DOHH2 (cell line): Measurements from ENCODE around the gene USP6NL.

ENCODE experiments used
- H3F3A ChIP-seq: fragments of 200-600 bp; sonication (generic), shearing (Covaris generic); 2 replicates; pipeline ENCODE4 v1.6.0; 2016; ENCODE audit warnings: antibody characterized with exemption, mild to moderate bottlenecking; ENCODE audit not compliant: control insufficient read depth, insufficient read depth
- H3K27ac ChIP-seq: fragments of 200-600 bp; sonication (generic); 2 replicates; pipeline ENCODE4 v1.5.1; 2014; ENCODE audit warnings: low read depth, mild to moderate bottlenecking, low read length, moderate library complexity
- H3K27me3 ChIP-seq: fragments of 200-600 bp; sonication (generic); 2 replicates; pipeline ENCODE4 v1.6.1; 2014; ENCODE audit warnings: mild to moderate bottlenecking, low read length, mixed read lengths; ENCODE audit not compliant: control insufficient read depth
- H3K36me3 ChIP-seq: fragments of 200-600 bp; sonication (generic); 2 replicates; pipeline ENCODE4 v1.6.1; 2014; ENCODE audit warnings: mild to moderate bottlenecking, low read length, moderate library complexity, mixed read lengths; ENCODE audit not compliant: control insufficient read depth
- H3K4me1 ChIP-seq: fragments of 200-600 bp; sonication (generic); 2 replicates; pipeline ENCODE4 v1.6.1; 2014; ENCODE audit warnings: mild to moderate bottlenecking, low read length, mixed read lengths; ENCODE audit not compliant: control insufficient read depth
- H3K4me2 ChIP-seq: fragments of 200-600 bp; sonication (generic); 2 replicates; pipeline ENCODE4 v1.6.0; 2014; ENCODE audit warnings: mild to moderate bottlenecking, low read length, moderate library complexity
- H3K4me3 ChIP-seq: fragments of 200-600 bp; sonication (generic); 2 replicates; pipeline ENCODE4 v1.5.1; 2014; ENCODE audit warnings: mild to moderate bottlenecking, low read length, mixed read lengths
- H3K79me2 ChIP-seq: fragments of 200-600 bp; sonication (generic); 2 replicates; pipeline ENCODE4 v1.6.1; 2014; ENCODE audit warnings: mild to moderate bottlenecking, low read length, mixed read lengths; ENCODE audit not compliant: control insufficient read depth
- H3K9me2 ChIP-seq: fragments of 200-600 bp; sonication (generic); replicated peaks from 2 replicates; pipeline ENCODE4 v1.6.1; 2014; ENCODE audit warnings: mild to moderate bottlenecking, low read length, mixed read lengths; ENCODE audit not compliant: control insufficient read depth
- H3K9me3 ChIP-seq: fragments of 200-600 bp; sonication (generic); 2 replicates; pipeline ENCODE4 v1.6.1; 2014; ENCODE audit warnings: antibody characterized with exemption, low read length, mixed read lengths; ENCODE audit not compliant: control insufficient read depth, insufficient read depth
- H4K20me1 ChIP-seq: fragments of 200-600 bp; sonication (generic); 2 replicates; pipeline ENCODE4 v1.6.0; 2014; ENCODE audit warnings: low read depth, mild to moderate bottlenecking, antibody characterized with exemption, low read length, moderate library complexity; ENCODE audit not compliant: control insufficient read depth, insufficient read depth
- CTCF ChIP-seq: fragments of 200-600 bp; sonication (generic); IDR thresholded peaks from one replicate; pipeline ENCODE4 v1.5.1; 2014; ENCODE audit warnings: antibody characterized with exemption, mild to moderate bottlenecking, low read depth, low read length; ENCODE audit not compliant: poor library complexity, severe bottlenecking
- EZH2phosphoT487 ChIP-seq: fragments of 200-600 bp; sonication (generic); IDR thresholded peaks from 2 replicates; pipeline ENCODE4 v1.6.1; 2017; ENCODE audit warnings: borderline replicate concordance, mild to moderate bottlenecking, antibody characterized with exemption, low read length, moderate library complexity, mixed read lengths

The USP6NL gene

GRCh38 chr10:11527068-11527467 is 84.4 kb downstream of the USP6NL start:
- no peaks in the 10 kb centered on the region for H4K20me1 ChIP-seq
- no peak overlapping the region for H3K4me3 ChIP-seq
- 0 out of 2 replicates have a peak, but pooled peaks cover 5% of the 10 kb centered on the region for H3F3A ChIP-seq
- H3K79me2 ChIP-seq, result peaks cover 68% of the 10 kb centered on the region
- TF ChIP-seq CTCF (no peak), EZH2phosphoT487 (no peak)
- peaks cover 49% of the 10 kb centered on the region for H3K4me1 ChIP-seq
- no peaks in the 10 kb centered on the region for H3K27me3 ChIP-seq
- H3K9me3 ChIP-seq, result no peaks in the 10 kb centered on the region
- H3K4me2 ChIP-seq, result no peak overlapping the region
- peaks cover 58% of the 10 kb centered on the region for H3K36me3 ChIP-seq
- no peak overlapping the region for H3K27ac ChIP-seq
- no peaks in the 10 kb centered on the region for H3K9me2 ChIP-seq

GRCh38 chr10:11525503-11525902 is 85.9 kb downstream of the USP6NL start:
- no peak overlapping the region for H3K4me3 ChIP-seq
- H3K36me3 ChIP-seq, result peaks cover 62% of the 10 kb centered on the region
- no peaks in the 10 kb centered on the region for H4K20me1 ChIP-seq
- H3K27me3 ChIP-seq, result no peaks in the 10 kb centered on the region
- H3K9me2 ChIP-seq, result no peaks in the 10 kb centered on the region
- peaks cover 58% of the 10 kb centered on the region for H3K79me2 ChIP-seq
- H3K4me2 ChIP-seq, result no peak overlapping the region
- H3K4me1 ChIP-seq, result peaks cover 35% of the 10 kb centered on the region
- no peak for TF ChIP-seq CTCF
- H3K9me3 ChIP-seq, result no peaks in the 10 kb centered on the region
- H3K27ac ChIP-seq, result no peak overlapping the region
- peaks cover 10% of the 10 kb centered on the region; the same call in 1 of the 2 replicates for H3F3A ChIP-seq

- H3K4me3 ChIP-seq, result no peak overlapping the region
- H3K9me2 ChIP-seq, result no peaks in the 10 kb centered on the region
- H3K36me3 ChIP-seq, result peaks cover 68% of the 10 kb centered on the region
- H3K4me2 ChIP-seq, result no peak overlapping the region
- peaks cover 40% of the 10 kb centered on the region for H3K79me2 ChIP-seq
- no peaks in the 10 kb centered on the region for H3K9me3 ChIP-seq
- no peaks in the 10 kb centered on the region for H4K20me1 ChIP-seq
- no peak overlapping the region for H3K27ac ChIP-seq
- H3K27me3 ChIP-seq, result no peaks in the 10 kb centered on the region
- peaks cover 22% of the 10 kb centered on the region; the same call in 1 of the 2 replicates for H3F3A ChIP-seq
- TF ChIP-seq CTCF, result no peak
- no peak for TF ChIP-seq EZH2phosphoT487
- H3K4me1 ChIP-seq, result peaks cover 16% of the 10 kb centered on the region
Observed at GRCh38 chr10:11522821-11523245, 88.6 kb downstream of the USP6NL start.
